Measurements from ENCODE around the gene UPF2.

DNA sequence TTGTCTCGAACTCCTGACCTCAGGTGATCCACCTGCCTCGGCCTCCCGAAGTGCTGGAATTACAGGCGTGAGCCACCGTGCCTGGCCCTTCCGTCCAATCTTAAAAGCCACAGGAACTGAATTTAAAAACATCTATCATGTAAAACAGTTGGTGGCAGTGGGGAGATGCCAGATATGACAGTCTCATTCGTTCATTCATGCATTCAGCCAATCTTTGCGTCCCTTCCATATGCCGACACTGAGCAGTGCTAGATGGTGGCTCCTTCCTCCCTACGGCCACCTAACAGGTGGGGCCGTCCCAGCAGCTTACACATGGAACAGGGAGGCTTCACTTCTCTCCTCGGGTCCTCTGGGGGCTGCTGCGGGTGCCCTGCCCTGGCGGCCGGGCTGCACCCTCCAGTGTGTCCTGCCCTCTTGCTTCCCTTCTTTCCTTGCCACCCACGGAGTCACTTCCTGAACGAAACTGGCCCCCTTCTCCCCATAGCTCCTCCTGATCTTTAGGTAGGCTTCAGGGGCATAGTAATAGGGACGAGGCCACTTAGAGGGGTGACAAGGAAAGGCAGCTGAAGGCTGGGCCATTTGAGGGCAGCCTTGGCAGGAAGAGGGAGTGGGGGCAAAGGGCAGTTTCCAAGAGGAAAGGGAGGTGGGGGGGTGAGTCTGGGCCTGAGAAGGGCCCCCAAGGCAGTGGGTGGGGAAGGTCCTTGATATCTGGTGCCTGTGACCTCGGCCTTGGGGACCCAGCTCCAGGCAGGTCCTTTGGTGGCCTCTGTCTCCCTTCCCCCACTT lies 165.6 kb downstream of the UPF2 start:
- no peak for TF ChIP-seq CTCF (IDR thresholded peaks at IDR 0.05)
- no peak for TF ChIP-seq POLR2A (IDR thresholded peaks at IDR 0.05)

Measured in adrenal gland (tissue), 5 donors.